ENCODE data around the gene HIPK2. TPM values are rescaled to one million over a fixed set of nuclear protein-coding genes. Genes with fewer than 3 reads are reported as not detected.
A peak's percentile ranks its signal among the peaks of the same experiment; 100 is the strongest.

The HIPK2 gene
- total RNA-seq, 3 donors from 2014 or later (not counting 1 experiment from before 2014, with no cell fraction given): 127 to 145 (median 144) TPM

DNA sequence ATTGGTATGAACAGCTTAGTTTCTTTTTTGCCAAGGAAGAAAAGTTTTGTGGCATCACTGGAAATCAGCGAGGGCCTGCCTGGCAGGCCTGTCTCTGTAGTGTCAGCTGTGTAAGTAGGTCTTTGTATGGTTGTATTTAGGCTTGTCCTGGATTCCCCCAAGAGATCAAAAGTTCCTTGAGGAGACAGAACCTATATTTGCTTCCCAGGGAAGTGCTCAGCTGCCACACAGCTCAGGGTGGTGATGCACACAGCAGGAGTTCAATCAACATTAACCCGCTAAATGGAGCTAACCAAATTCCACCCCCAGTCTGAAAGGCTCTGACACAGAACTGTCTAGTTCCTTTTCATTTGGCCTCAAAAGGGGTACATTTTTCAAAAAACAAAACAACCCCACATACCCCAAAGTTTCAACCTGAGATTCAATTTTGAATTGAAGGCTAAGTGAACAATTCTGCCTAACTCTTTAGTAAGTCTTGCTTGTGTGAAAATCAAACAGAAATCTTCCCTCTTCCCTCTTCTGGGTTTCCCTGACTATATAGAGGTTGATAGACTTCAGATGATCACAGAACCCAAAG lies 129.9 kb downstream of the HIPK2 start:
- no peaks in the 10 kb centered on the region for H3K9me3 ChIP-seq (ENCODE audit: control insufficient read depth, insufficient read depth, low read length)
- intact Hi-C loops (cut with micrococcal nuclease): loop anchor here (1.0 to 10.0 kb wide), 9 partner anchors 12 to 529 kb away; partner anchors contain the start of genes HIPK2, KDM7A and PARP12
- Mint-ChIP-seq H3K27ac (peak overlapping the region; percentile 94 to 97), H3K4me3 (peak overlapping the region; percentile 85), H3K9me3 (no peaks in the 10 kb centered on the region), H3K36me3 (no peaks in the 10 kb centered on the region), H3K27me3 (ENCODE audit: low read depth in 2 of 2) (no peaks in the 10 kb centered on the region), H3K4me1 (peaks cover 79 to 81% of the 10 kb centered on the region in 2 donors)
- H3K4me3 ChIP-seq (ENCODE audit: low read length): no peak overlapping the region
- no peak for DNase-seq
- no peaks in the 10 kb centered on the region for H3K36me3 ChIP-seq (ENCODE audit: control insufficient read depth, insufficient read depth, low read length)
- 84% methylated on average over 2 of the region's 2 CpGs for WGBS (ENCODE audit: insufficient coverage)
- TF ChIP-seq, protein P1, sequence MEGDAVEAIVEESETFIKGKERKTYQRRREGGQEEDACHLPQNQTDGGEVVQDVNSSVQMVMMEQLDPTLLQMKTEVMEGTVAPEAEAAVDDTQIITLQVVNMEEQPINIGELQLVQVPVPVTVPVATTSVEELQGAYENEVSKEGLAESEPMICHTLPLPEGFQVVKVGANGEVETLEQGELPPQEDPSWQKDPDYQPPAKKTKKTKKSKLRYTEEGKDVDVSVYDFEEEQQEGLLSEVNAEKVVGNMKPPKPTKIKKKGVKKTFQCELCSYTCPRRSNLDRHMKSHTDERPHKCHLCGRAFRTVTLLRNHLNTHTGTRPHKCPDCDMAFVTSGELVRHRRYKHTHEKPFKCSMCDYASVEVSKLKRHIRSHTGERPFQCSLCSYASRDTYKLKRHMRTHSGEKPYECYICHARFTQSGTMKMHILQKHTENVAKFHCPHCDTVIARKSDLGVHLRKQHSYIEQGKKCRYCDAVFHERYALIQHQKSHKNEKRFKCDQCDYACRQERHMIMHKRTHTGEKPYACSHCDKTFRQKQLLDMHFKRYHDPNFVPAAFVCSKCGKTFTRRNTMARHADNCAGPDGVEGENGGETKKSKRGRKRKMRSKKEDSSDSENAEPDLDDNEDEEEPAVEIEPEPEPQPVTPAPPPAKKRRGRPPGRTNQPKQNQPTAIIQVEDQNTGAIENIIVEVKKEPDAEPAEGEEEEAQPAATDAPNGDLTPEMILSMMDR (IDR thresholded peaks at IDR 0.05): no peak
- peak in 1 of 3 donors; percentile 16 for ATAC-seq
- H3K27me3 ChIP-seq (ENCODE audit: control insufficient read depth, insufficient read depth, low read length): no peaks in the 10 kb centered on the region
- H3K27ac ChIP-seq (ENCODE audit: low read length): peak overlapping the region; percentile 51
- H3K4me1 ChIP-seq (ENCODE audit: control insufficient read depth, insufficient read depth, low read length): peaks cover 48% of the 10 kb centered on the region

DNA sequence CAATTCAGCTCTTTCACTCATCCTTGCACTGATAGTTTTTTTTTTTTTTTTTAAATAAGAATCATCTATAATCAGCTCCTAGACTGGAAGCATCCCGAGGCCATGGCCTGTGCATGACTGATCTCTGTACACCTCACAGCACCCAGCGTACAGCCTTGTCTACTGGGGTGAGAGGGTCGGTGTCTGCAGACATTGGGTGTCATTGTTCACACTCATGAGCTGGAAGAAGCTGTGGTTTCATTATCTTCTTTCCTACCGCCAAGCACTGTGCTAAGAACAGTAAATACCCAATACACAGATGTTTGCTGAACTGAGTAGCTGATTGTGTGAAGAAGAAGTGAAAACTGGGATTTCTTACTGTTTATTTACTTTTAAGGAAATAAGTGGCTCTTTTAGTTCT lies 130.7 kb downstream of the HIPK2 start:
- Histone ChIP-seq H3K36me3 (ENCODE audit: control insufficient read depth, insufficient read depth, low read length) (no peaks in the 10 kb centered on the region), H3K4me3 (ENCODE audit: low read length) (no peak overlapping the region), H3K4me1 (ENCODE audit: control insufficient read depth, insufficient read depth, low read length) (peaks cover 48% of the 10 kb centered on the region), H3K27me3 (ENCODE audit: control insufficient read depth, insufficient read depth, low read length) (no peaks in the 10 kb centered on the region), H3K27ac (ENCODE audit: low read length) (peak overlapping the region; percentile 51), H3K9me3 (ENCODE audit: control insufficient read depth, insufficient read depth, low read length) (no peaks in the 10 kb centered on the region)
- peak; percentile 27 to 41 for DNase-seq
- no peaks in the 10 kb centered on the region for H3K36me3 Mint-ChIP-seq
- intact Hi-C loops (cut with micrococcal nuclease): loop anchor here (1.0 to 10.0 kb wide), 9 partner anchors 11 to 530 kb away; partner anchors contain the start of genes HIPK2, KDM7A and PARP12
- WGBS (ENCODE audit: insufficient coverage): 40% methylated on average over 1 of the region's 4 CpGs
- no peaks in the 10 kb centered on the region for H3K27me3 Mint-ChIP-seq (ENCODE audit: low read depth in 2 of 2)
- peaks cover 80 to 81% of the 10 kb centered on the region in 2 donors for H3K4me1 Mint-ChIP-seq
- H3K4me3 Mint-ChIP-seq: peak overlapping the region; percentile 85
- H3K9me3 Mint-ChIP-seq: no peaks in the 10 kb centered on the region
- peak; percentile 74 to 78 (median 75) for ATAC-seq
- H3K27ac Mint-ChIP-seq: peak overlapping the region; percentile 94 to 97
- TF ChIP-seq, protein P1 (IDR thresholded peaks at IDR 0.05): no peak

DNA sequence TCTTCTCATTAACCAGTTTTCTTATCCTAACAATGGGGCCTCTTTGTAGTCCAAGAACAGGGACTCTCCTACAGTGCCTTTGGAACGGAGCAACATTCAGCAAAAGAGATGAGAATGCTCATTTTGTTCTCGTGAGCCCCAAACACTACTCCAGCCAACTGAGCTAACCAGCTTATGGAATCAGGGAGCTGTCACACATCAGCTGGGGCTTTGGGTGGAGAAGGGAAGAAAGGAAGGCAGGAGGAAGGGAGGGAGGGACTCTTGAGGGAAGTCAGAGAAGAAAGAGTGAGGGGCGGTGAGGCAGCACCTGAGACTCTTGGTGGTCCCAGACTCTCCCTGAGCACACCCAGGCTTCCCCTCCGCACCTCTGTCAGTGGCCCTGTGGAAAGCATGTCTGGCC lies 131.2 kb downstream of the HIPK2 start:
- no peak overlapping the region for H3K4me3 Mint-ChIP-seq
- Histone ChIP-seq H3K27ac (ENCODE audit: low read length) (peak overlapping the region; percentile 51), H3K4me1 (ENCODE audit: control insufficient read depth, insufficient read depth, low read length) (peaks cover 48% of the 10 kb centered on the region), H3K27me3 (ENCODE audit: control insufficient read depth, insufficient read depth, low read length) (no peaks in the 10 kb centered on the region), H3K36me3 (ENCODE audit: control insufficient read depth, insufficient read depth, low read length) (no peaks in the 10 kb centered on the region), H3K4me3 (ENCODE audit: low read length) (no peak overlapping the region), H3K9me3 (ENCODE audit: control insufficient read depth, insufficient read depth, low read length) (no peaks in the 10 kb centered on the region)
- no peak for DNase-seq
- peaks cover 81 to 82% of the 10 kb centered on the region in 2 donors for H3K4me1 Mint-ChIP-seq
- ATAC-seq: no peak
- TF ChIP-seq, protein P1 (IDR thresholded peaks at IDR 0.05): no peak
- H3K27ac Mint-ChIP-seq: peak overlapping the region; percentile 94 to 97
- H3K27me3 Mint-ChIP-seq (ENCODE audit: low read depth in 2 of 2): no peaks in the 10 kb centered on the region
- 94% methylated on average over 4 of the region's 4 CpGs for WGBS (ENCODE audit: insufficient coverage)
- no peaks in the 10 kb centered on the region for H3K9me3 Mint-ChIP-seq
- no peaks in the 10 kb centered on the region for H3K36me3 Mint-ChIP-seq
- intact Hi-C loops (cut with micrococcal nuclease): loop anchor here (1.0 to 10.0 kb wide), 9 partner anchors 34 to 531 kb away; partner anchors contain the start of genes HIPK2, KDM7A and PARP12

All from natural killer cell (primary cell).